Smooth muscle cell (in vitro differentiated cells): ENCODE data around the gene KCNT2. TPM values are rescaled to one million over a fixed set of nuclear protein-coding genes. Genes with fewer than 3 reads are reported as not detected.
"Not testable (repeated sequence)": the region's sequence is repeated elsewhere in the genome, so short reads cannot be mapped to it uniquely, and the experiment has no call there.

ENCODE experiments used
- DNase-seq: peaks from one replicate; lab custom pipeline; 2025; ENCODE audit not compliant: unreplicated experiment; lab: John Stamatoyannopoulos, UW
- H2AFZ ChIP-seq: fragments of 200-600 bp; sonication (generic); 2 replicates; pipeline ENCODE4 v1.6.0; 2016; ENCODE audit warnings: antibody characterized with exemption, low read depth, mild to moderate bottlenecking
- H3F3A ChIP-seq: fragments of 200-600 bp; sonication (generic); 2 replicates; pipeline ENCODE4 v1.6.0; 2017; ENCODE audit warnings: antibody characterized with exemption, low read depth
- H3K27ac ChIP-seq: fragments of 200-600 bp; sonication (generic); 2 replicates; pipeline ENCODE4 v1.5.1; 2016; ENCODE audit warnings: low read depth, mild to moderate bottlenecking
- H3K27me3 ChIP-seq: fragments of 200-600 bp; sonication (generic); 2 replicates; pipeline ENCODE4 v1.6.1; 2016; ENCODE audit warnings: low read depth, mild to moderate bottlenecking
- H3K36me3 ChIP-seq: fragments of 200-600 bp; sonication (generic); 2 replicates; pipeline ENCODE4 v1.5.1; 2016; ENCODE audit warnings: low read depth
- H3K4me1 ChIP-seq: fragments of 200-600 bp; sonication (generic); 2 replicates; pipeline ENCODE4 v1.5.1; 2016; ENCODE audit warnings: low read depth
- H3K4me2 ChIP-seq: fragments of 200-600 bp; sonication (generic); 2 replicates; pipeline ENCODE4 v1.6.0; 2016; ENCODE audit warnings: mild to moderate bottlenecking
- H3K4me3 ChIP-seq: fragments of 200-600 bp; sonication (generic); 2 replicates; pipeline ENCODE4 v1.5.1; 2016; ENCODE audit warnings: mild to moderate bottlenecking
- H3K79me2 ChIP-seq: fragments of 200-600 bp; sonication (generic); 2 replicates; pipeline ENCODE4 v1.6.0; 2016; ENCODE audit warnings: low read depth, mild to moderate bottlenecking
- H3K9ac ChIP-seq: fragments of 200-600 bp; sonication (generic); 2 replicates; pipeline ENCODE4 v1.6.0; 2016; ENCODE audit warnings: low read depth
- H3K9me3 ChIP-seq: fragments of 200-600 bp; sonication (generic); replicated peaks from 2 replicates; pipeline ENCODE4 v1.5.1; 2016; ENCODE audit warnings: low read depth
- H4K20me1 ChIP-seq: fragments of 200-600 bp; sonication (generic); 2 replicates; pipeline ENCODE4 v1.6.0; 2016; ENCODE audit warnings: low read depth
- WGBS: methylation state at CpG from one replicate; pipeline ENCODE4 v1.1.7; 2016; ENCODE audit warnings: low lambda C conversion rate; 5-methylcytosine and 5-hydroxymethylcytosine counted together
- polyA plus RNA-seq: library from polyadenylated mRNA; unstranded; fragments of >200 nt; fragmentation: Nextera tagmentation; extraction: Ambion mirVana; gene quantifications from 2 replicates; pipeline ENCODE4 v1.2.1, GENCODE V29; 2016
- total RNA-seq: library from RNA; depleted of rRNA; stranded (reverse); fragments of >200 nt; gene quantifications from 2 replicates; pipeline ENCODE4 v1.2.3, GENCODE V29; 2014
- TF ChIP-seq, protein P1 (sequence below): fragments of 200-600 bp; sonication (generic); IDR thresholded peaks from 2 replicates; pipeline ENCODE4 v1.5.1; 2017; ENCODE audit warnings: borderline replicate concordance, mild to moderate bottlenecking, antibody characterized with exemption; ENCODE audit not compliant: insufficient read depth, poor library complexity, severe bottlenecking

KCNT2 gene
- total and polyA plus RNA-seq, 2 experiments from 2014 or later, result 1.3 to 2.7 TPM

DNA sequence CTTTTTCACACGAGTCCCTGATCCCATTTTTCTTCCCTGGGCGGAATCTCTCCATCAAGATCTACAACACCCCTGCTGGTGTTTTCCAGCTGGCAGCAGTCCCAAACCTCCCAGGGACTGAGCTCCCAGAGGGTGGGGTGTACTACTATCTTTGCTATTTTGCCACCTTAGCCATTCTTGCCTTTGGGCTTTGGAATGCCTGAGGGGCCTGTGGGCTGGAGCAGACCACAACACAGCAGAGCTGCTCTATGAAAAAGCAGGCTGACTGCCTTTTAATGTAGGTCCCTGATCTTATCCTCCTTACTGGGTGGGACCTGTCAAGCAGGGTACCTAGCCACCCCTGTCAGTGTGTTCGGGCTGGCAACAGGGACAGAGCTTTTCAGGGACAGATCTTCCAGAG is 91.9 kb downstream of the KCNT2 start:
- Histone ChIP-seq H3K4me2 (no peak overlapping the region), H3K36me3 (no peaks in the 10 kb centered on the region), H3K9me3 (peaks cover 4% of the 10 kb centered on the region), H3K79me2 (no peaks in the 10 kb centered on the region), H3F3A (no peaks in the 10 kb centered on the region), H3K4me1 (no peaks in the 10 kb centered on the region), H2AFZ (no peak overlapping the region), H4K20me1 (no peaks in the 10 kb centered on the region), H3K4me3 (no peak overlapping the region), H3K27ac (no peak overlapping the region), H3K27me3 (no peaks in the 10 kb centered on the region), H3K9ac (no peak overlapping the region)
- DNase-seq, result no peak
- TF ChIP-seq, protein P1, sequence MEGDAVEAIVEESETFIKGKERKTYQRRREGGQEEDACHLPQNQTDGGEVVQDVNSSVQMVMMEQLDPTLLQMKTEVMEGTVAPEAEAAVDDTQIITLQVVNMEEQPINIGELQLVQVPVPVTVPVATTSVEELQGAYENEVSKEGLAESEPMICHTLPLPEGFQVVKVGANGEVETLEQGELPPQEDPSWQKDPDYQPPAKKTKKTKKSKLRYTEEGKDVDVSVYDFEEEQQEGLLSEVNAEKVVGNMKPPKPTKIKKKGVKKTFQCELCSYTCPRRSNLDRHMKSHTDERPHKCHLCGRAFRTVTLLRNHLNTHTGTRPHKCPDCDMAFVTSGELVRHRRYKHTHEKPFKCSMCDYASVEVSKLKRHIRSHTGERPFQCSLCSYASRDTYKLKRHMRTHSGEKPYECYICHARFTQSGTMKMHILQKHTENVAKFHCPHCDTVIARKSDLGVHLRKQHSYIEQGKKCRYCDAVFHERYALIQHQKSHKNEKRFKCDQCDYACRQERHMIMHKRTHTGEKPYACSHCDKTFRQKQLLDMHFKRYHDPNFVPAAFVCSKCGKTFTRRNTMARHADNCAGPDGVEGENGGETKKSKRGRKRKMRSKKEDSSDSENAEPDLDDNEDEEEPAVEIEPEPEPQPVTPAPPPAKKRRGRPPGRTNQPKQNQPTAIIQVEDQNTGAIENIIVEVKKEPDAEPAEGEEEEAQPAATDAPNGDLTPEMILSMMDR, result no peak
- 81% methylated on average over 3 of the region's 3 CpGs for WGBS

DNA sequence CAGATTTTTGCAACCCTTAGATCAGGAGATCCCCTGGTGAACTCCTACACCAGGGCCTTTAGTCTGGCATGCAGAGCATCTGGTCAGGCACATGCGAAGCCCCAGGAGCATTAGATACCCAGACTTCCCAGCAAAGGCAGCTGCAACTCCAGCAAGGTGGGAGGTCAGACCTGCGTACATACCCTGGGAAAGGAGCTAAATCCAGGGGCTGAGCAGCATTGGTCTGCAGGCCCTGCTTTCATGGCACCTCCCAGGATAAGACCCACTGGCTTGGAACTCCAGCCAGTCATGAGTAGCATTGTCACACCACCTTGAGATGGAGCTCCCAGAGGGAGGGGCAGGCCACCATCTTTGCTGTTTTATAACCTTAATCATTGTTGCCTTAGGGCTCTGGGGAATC is 92.3 kb downstream of the KCNT2 start:
- H3K4me2 ChIP-seq, result no peak overlapping the region
- WGBS, result 91% methylated on average over 2 of the region's 2 CpGs
- no peaks in the 10 kb centered on the region for H3F3A ChIP-seq
- H3K79me2 ChIP-seq, result no peaks in the 10 kb centered on the region
- H4K20me1 ChIP-seq, result no peaks in the 10 kb centered on the region
- H3K9ac ChIP-seq, result no peak overlapping the region
- H2AFZ ChIP-seq, result no peak overlapping the region
- H3K4me3 ChIP-seq, result no peak overlapping the region
- no peaks in the 10 kb centered on the region for H3K4me1 ChIP-seq
- peaks cover 4% of the 10 kb centered on the region for H3K9me3 ChIP-seq
- no peak for DNase-seq
- H3K27ac ChIP-seq, result no peak overlapping the region
- H3K27me3 ChIP-seq, result no peaks in the 10 kb centered on the region
- no peaks in the 10 kb centered on the region for H3K36me3 ChIP-seq
- TF ChIP-seq, protein P1, result no peak

DNA sequence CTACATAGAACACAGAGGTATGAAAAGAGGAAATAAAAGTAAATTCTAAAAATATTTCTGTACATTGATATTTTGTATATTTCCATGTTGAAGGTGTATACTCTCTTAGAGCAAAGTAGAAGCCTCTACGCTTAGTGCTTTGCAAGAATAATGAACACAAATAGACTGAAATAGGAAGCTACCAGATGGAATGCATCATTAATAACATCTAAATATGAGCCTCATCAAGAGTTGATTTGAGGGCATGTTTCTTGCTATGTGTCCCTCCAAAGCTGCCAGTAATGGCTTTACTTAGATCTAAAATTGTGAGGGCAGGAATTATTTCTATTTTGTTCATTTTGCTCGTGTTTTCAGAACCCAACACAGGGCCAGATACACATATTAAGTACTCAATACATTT is 94.4 kb downstream of the KCNT2 start:
- no peaks in the 10 kb centered on the region for H3K36me3 ChIP-seq
- H3K4me3 ChIP-seq, result no peak overlapping the region
- TF ChIP-seq, protein P1, result no peak
- H3K4me2 ChIP-seq, result no peak overlapping the region
- DNase-seq, result no peak
- H3K27ac ChIP-seq, result no peak overlapping the region
- H3K9ac ChIP-seq, result no peak overlapping the region
- no peaks in the 10 kb centered on the region for H4K20me1 ChIP-seq
- H3K4me1 ChIP-seq, result no peaks in the 10 kb centered on the region
- H3F3A ChIP-seq, result no peaks in the 10 kb centered on the region
- H3K79me2 ChIP-seq, result no peaks in the 10 kb centered on the region
- H3K27me3 ChIP-seq, result no peaks in the 10 kb centered on the region
- WGBS, result 87% methylated on average over 2 of the region's 2 CpGs
- H2AFZ ChIP-seq, result no peak overlapping the region
- no peaks in the 10 kb centered on the region for H3K9me3 ChIP-seq

GRCh38 chr1:196510451-196510850 is 97.8 kb downstream of the KCNT2 start:
- no peak overlapping the region for H2AFZ ChIP-seq
- no peak overlapping the region for H3K9ac ChIP-seq
- no peaks in the 10 kb centered on the region for H3K4me1 ChIP-seq
- TF ChIP-seq, protein P1, result no peak
- 88% methylated on average over 1 of the region's 1 CpG for WGBS
- no peaks in the 10 kb centered on the region for H3K79me2 ChIP-seq
- H3K4me2 ChIP-seq, result no peak overlapping the region
- H3K9me3 ChIP-seq, result no peaks in the 10 kb centered on the region
- H3F3A ChIP-seq, result no peaks in the 10 kb centered on the region
- no peak overlapping the region for H3K27ac ChIP-seq
- H3K27me3 ChIP-seq, result no peaks in the 10 kb centered on the region
- no peak overlapping the region for H3K4me3 ChIP-seq
- no peak for DNase-seq
- H4K20me1 ChIP-seq, result no peaks in the 10 kb centered on the region
- no peaks in the 10 kb centered on the region for H3K36me3 ChIP-seq

- H3K36me3 ChIP-seq, H3K4me2 ChIP-seq, H4K20me1 ChIP-seq, H3F3A ChIP-seq, H2AFZ ChIP-seq, H3K79me2 ChIP-seq, H3K4me1 ChIP-seq, H3K9ac ChIP-seq, H3K27ac ChIP-seq, H3K27me3 ChIP-seq, H3K9me3 ChIP-seq, H3K4me3 ChIP-seq, DNase-seq: not testable (repeated sequence)
- WGBS, result 100% methylated on average over 1 of the region's 1 CpG
These were observed 104.0 kb downstream of the KCNT2 start for GRCh38 chr1:196504224-196504623.
